ENCODE results near the gene RCSD1.

The RCSD1 gene

GRCh38 chr1:167645625-167646414 lies 15.8 kb downstream of the RCSD1 start:
- Histone ChIP-seq H3K4me3 (ENCODE audit: low read depth in 1 of 2, low read length in 2 of 2) (no peak overlapping the region), H3K9me3 (ENCODE audit: low read length) (no peaks in the 10 kb centered on the region), H3K9ac (ENCODE audit: low read length) (no peak overlapping the region), H3K4me1 (ENCODE audit: insufficient read depth, low read length) (peaks cover 17% of the 10 kb centered on the region), H3K27ac (ENCODE audit: low read depth, low read length) (no peak overlapping the region), H3K27me3 (ENCODE audit: control insufficient read depth in 1 of 2, insufficient read depth in 2 of 2, low read length in 2 of 2) (no peaks in the 10 kb centered on the region), H3K36me3 (ENCODE audit: insufficient read depth, low read length) (no peaks in the 10 kb centered on the region)

GRCh38 chr1:167648252-167648849 lies 18.3 kb downstream of the RCSD1 start:
- Histone ChIP-seq H3K36me3 (ENCODE audit: insufficient read depth, low read length) (no peaks in the 10 kb centered on the region), H3K27me3 (ENCODE audit: control insufficient read depth in 1 of 2, insufficient read depth in 2 of 2, low read length in 2 of 2) (no peaks in the 10 kb centered on the region), H3K4me3 (ENCODE audit: low read depth in 1 of 2, low read length in 2 of 2) (no peak overlapping the region), H3K9me3 (ENCODE audit: low read length) (no peaks in the 10 kb centered on the region), H3K27ac (ENCODE audit: low read depth, low read length) (no peak overlapping the region), H3K4me1 (ENCODE audit: insufficient read depth, low read length) (peaks cover 17% of the 10 kb centered on the region), H3K9ac (ENCODE audit: low read length) (no peak overlapping the region)

- peaks cover 17% of the 10 kb centered on the region for H3K4me1 ChIP-seq (ENCODE audit: insufficient read depth, low read length)
- no peak overlapping the region for H3K27ac ChIP-seq (ENCODE audit: low read depth, low read length)
- no peak overlapping the region for H3K9ac ChIP-seq (ENCODE audit: low read length)
Measured at GRCh38 chr1:167648978-167649744, 19.1 kb downstream of the RCSD1 start.

GRCh38 chr1:167650269-167651160 lies 20.5 kb downstream of the RCSD1 start:
- Histone ChIP-seq H3K36me3 (ENCODE audit: insufficient read depth, low read length) (no peaks in the 10 kb centered on the region), H3K4me1 (ENCODE audit: insufficient read depth, low read length) (peaks cover 6% of the 10 kb centered on the region), H3K27ac (ENCODE audit: low read depth, low read length) (no peak overlapping the region), H3K27me3 (ENCODE audit: control insufficient read depth in 1 of 2, insufficient read depth in 2 of 2, low read length in 2 of 2) (no peaks in the 10 kb centered on the region), H3K9ac (ENCODE audit: low read length) (no peak overlapping the region), H3K9me3 (ENCODE audit: low read length) (no peaks in the 10 kb centered on the region), H3K4me3 (ENCODE audit: low read depth in 1 of 2, low read length in 2 of 2) (no peak overlapping the region)

More at GRCh38 chr1:167648978-167649744, 19.1 kb downstream of the RCSD1 start:
- no peaks in the 10 kb centered on the region for H3K9me3 ChIP-seq (ENCODE audit: low read length)
- H3K4me3 ChIP-seq (ENCODE audit: low read depth in 1 of 2, low read length in 2 of 2): no peak overlapping the region
- H3K27me3 ChIP-seq (ENCODE audit: control insufficient read depth in 1 of 2, insufficient read depth in 2 of 2, low read length in 2 of 2): no peaks in the 10 kb centered on the region
- H3K36me3 ChIP-seq (ENCODE audit: insufficient read depth, low read length): no peaks in the 10 kb centered on the region

- Histone ChIP-seq H3K9ac (ENCODE audit: low read length) (no peak overlapping the region), H3K4me1 (ENCODE audit: insufficient read depth, low read length) (peaks cover 3% of the 10 kb centered on the region), H3K9me3 (ENCODE audit: low read length) (no peaks in the 10 kb centered on the region), H3K27me3 (ENCODE audit: control insufficient read depth in 1 of 2, insufficient read depth in 2 of 2, low read length in 2 of 2) (no peaks in the 10 kb centered on the region), H3K36me3 (ENCODE audit: insufficient read depth, low read length) (no peaks in the 10 kb centered on the region), H3K27ac (ENCODE audit: low read depth, low read length) (no peak overlapping the region), H3K4me3 (ENCODE audit: low read depth in 1 of 2, low read length in 2 of 2) (no peak overlapping the region)
Measured at GRCh38 chr1:167651161-167651693, 21.2 kb downstream of the RCSD1 start.

- Histone ChIP-seq H3K4me3 (ENCODE audit: low read depth in 1 of 2, low read length in 2 of 2) (no peak overlapping the region), H3K9me3 (ENCODE audit: low read length) (no peaks in the 10 kb centered on the region), H3K27me3 (ENCODE audit: control insufficient read depth in 1 of 2, insufficient read depth in 2 of 2, low read length in 2 of 2) (no peaks in the 10 kb centered on the region), H3K9ac (ENCODE audit: low read length) (no peak overlapping the region), H3K36me3 (ENCODE audit: insufficient read depth, low read length) (no peaks in the 10 kb centered on the region), H3K4me1 (ENCODE audit: insufficient read depth, low read length) (peaks cover 16% of the 10 kb centered on the region), H3K27ac (ENCODE audit: low read depth, low read length) (no peak overlapping the region)
Measured at GRCh38 chr1:167654975-167655575, 25.0 kb downstream of the RCSD1 start.

GRCh38 chr1:167656657-167657056 lies 26.6 kb downstream of the RCSD1 start:
- Histone ChIP-seq H3K9ac (ENCODE audit: low read length) (no peak overlapping the region), H3K9me3 (ENCODE audit: low read length) (no peaks in the 10 kb centered on the region), H3K27ac (ENCODE audit: low read depth, low read length) (no peak overlapping the region), H3K4me3 (ENCODE audit: low read depth in 1 of 2, low read length in 2 of 2) (no peak overlapping the region), H3K36me3 (ENCODE audit: insufficient read depth, low read length) (no peaks in the 10 kb centered on the region), H3K4me1 (ENCODE audit: insufficient read depth, low read length) (peaks cover 18% of the 10 kb centered on the region), H3K27me3 (ENCODE audit: control insufficient read depth in 1 of 2, insufficient read depth in 2 of 2, low read length in 2 of 2) (no peaks in the 10 kb centered on the region)

- Histone ChIP-seq H3K36me3 (ENCODE audit: insufficient read depth, low read length) (no peaks in the 10 kb centered on the region), H3K4me1 (ENCODE audit: insufficient read depth, low read length) (peaks cover 34% of the 10 kb centered on the region), H3K27me3 (ENCODE audit: control insufficient read depth in 1 of 2, insufficient read depth in 2 of 2, low read length in 2 of 2) (no peaks in the 10 kb centered on the region), H3K9me3 (ENCODE audit: low read length) (no peaks in the 10 kb centered on the region), H3K27ac (ENCODE audit: low read depth, low read length) (no peak overlapping the region), H3K4me3 (ENCODE audit: low read depth in 1 of 2, low read length in 2 of 2) (no peak overlapping the region), H3K9ac (ENCODE audit: low read length) (no peak overlapping the region)
Measured at GRCh38 chr1:167658574-167659328, 28.7 kb downstream of the RCSD1 start.

- no peak overlapping the region for H3K9ac ChIP-seq (ENCODE audit: low read length)
- H3K9me3 ChIP-seq (ENCODE audit: low read length): no peaks in the 10 kb centered on the region
- no peaks in the 10 kb centered on the region for H3K36me3 ChIP-seq (ENCODE audit: insufficient read depth, low read length)
- peaks cover 35% of the 10 kb centered on the region for H3K4me1 ChIP-seq (ENCODE audit: insufficient read depth, low read length)
- no peak overlapping the region for H3K4me3 ChIP-seq (ENCODE audit: low read depth in 1 of 2, low read length in 2 of 2)
- no peak overlapping the region for H3K27ac ChIP-seq (ENCODE audit: low read depth, low read length)
- no peaks in the 10 kb centered on the region for H3K27me3 ChIP-seq (ENCODE audit: control insufficient read depth in 1 of 2, insufficient read depth in 2 of 2, low read length in 2 of 2)
Measured at GRCh38 chr1:167659450-167659849, 29.4 kb downstream of the RCSD1 start.

- no peak overlapping the region for H3K4me3 ChIP-seq (ENCODE audit: low read depth in 1 of 2, low read length in 2 of 2)
- no peaks in the 10 kb centered on the region for H3K36me3 ChIP-seq (ENCODE audit: insufficient read depth, low read length)
- H3K4me1 ChIP-seq (ENCODE audit: insufficient read depth, low read length): peaks cover 35% of the 10 kb centered on the region
- no peaks in the 10 kb centered on the region for H3K9me3 ChIP-seq (ENCODE audit: low read length)
- no peaks in the 10 kb centered on the region for H3K27me3 ChIP-seq (ENCODE audit: control insufficient read depth in 1 of 2, insufficient read depth in 2 of 2, low read length in 2 of 2)
- H3K9ac ChIP-seq (ENCODE audit: low read length): no peak overlapping the region
- no peak overlapping the region for H3K27ac ChIP-seq (ENCODE audit: low read depth, low read length)
Measured at GRCh38 chr1:167659881-167660280, 29.8 kb downstream of the RCSD1 start.
